NCI-H146 treated with DMSO at 0.1 percent for 48 hours (cell line): ENCODE data around the gene CCNK.

Experiments
- DNase-seq: peaks from one replicate; lab custom pipeline; 2025; ENCODE audit not compliant: unreplicated experiment; lab: John Stamatoyannopoulos, UW

CCNK gene

DNA sequence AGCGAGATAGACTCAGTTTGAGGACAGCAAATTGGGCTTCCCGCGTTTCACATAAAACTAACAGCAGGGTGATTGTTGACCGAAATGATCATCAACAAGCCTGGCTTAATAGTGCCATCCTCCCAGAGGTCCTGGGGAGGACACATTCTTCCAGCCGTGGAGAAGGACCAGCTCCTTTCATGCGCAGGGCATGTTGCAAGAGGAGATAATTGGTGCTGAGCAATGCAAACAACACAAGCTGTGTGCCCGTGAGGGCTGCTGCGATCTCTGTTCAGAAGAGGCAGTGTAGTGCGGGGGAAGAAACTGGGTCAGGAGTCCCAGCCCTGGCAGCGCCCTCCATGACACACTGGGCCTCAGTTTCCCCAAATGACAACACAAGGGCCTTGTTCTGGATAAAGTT lies 68.5 kb downstream of the CCNK start:
- DNase-seq = peak; percentile 49

- DNase-seq = no peak
Measured at GRCh38 chr14:99550387-99550992, 69.3 kb downstream of the CCNK start.

DNA sequence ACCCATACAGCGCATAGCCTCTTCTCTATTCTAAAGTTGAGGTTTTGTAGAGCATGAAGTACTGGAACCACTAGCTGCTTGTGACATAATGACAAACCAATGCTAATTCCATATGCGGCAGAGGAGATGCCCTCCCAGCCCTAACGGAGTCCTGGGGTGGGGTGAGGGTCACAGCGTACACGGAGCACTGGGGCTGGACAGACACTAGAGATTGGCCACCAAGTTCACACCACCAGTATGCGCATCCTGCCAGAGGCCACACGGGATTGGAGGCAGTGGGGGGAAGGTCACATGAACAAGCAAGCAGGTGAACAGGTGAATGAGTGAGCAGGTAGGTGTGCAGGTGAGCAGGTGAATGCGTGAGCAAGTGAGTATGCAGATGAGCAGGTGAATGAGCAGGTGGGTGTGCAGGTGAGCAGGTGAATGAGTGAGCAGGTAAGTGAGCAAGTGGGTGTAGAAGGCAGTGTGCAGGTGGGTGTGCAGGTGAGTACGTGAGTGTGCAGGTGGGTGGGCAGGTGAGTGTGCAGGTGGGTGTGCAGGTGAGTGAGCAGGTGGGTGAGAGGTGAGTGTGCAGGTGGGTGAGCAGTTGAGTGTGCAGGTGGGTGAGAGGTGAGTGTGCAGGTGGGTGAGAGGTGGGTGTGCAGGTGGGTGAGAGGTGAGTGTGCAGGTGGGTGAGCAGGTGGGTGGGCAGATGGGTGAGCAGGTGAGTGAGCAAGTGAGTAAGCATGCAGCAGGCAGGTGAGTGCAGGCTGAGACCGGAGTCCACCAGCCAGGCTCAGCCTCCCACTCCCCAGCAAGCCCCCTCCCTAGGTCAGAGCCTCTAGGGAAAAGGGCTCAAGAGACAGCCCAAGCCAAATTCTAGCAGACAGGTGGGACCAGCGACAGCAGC lies 70.1 kb downstream of the CCNK start:
- no peak for DNase-seq

- DNase-seq = no peak
Measured at GRCh38 chr14:99552021-99552553, 70.9 kb downstream of the CCNK start.

DNA sequence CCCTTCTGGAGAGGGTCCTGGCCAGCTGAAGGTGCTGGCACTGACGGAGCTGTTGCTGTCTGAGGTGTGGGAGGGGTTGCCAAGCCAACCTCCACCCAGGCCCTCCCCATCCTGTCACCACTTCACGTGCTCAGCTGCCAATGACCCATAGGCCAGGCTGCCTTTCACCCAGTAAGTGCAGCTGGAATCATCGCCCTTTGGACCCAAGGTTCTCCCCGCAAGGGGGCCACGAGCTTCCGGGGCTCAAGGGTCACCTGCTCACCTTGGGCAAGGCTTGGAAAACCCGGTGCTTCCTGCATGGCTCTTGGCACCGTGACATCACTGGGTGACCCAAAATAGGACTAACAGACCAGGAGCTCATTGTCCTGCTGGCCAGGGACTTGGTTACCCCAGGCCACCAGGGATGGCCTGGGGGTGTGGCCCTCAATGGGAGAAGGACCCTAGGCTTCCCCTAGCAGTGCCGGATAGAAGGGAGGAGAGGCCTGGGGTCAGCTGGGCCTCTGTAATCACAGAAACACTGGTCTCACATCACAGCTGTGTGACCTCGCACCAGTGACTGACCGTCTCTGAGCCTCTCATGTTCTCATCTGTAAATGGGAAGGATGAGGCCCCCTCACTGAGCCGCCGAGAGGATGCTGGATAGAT lies 71.5 kb downstream of the CCNK start:
- no peak for DNase-seq

DNA sequence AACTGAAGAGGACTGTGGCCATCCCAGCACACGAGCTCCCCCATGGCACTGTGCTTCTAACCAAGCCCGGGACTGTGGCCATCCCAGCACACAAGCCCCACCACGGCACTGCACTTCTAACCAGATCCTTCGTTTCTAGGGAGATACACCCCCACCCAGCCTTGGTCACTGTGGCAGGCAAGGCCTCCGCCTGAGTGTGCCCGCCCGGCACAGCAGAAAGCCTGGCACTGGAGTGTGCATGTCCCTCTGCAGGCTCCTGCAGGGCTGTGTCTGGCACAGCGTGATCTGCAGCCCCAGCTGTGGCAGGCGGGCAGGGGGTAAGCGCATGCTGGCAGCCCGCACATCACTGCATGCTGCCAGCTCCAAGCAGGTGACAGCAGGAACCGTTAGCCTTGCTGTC lies 73.0 kb downstream of the CCNK start:
- no peak for DNase-seq

- no peak for DNase-seq
Measured at GRCh38 chr14:99554757-99555531, 73.7 kb downstream of the CCNK start.

GRCh38 chr14:99556134-99556791 lies 75.1 kb downstream of the CCNK start:
- no peak for DNase-seq

DNA sequence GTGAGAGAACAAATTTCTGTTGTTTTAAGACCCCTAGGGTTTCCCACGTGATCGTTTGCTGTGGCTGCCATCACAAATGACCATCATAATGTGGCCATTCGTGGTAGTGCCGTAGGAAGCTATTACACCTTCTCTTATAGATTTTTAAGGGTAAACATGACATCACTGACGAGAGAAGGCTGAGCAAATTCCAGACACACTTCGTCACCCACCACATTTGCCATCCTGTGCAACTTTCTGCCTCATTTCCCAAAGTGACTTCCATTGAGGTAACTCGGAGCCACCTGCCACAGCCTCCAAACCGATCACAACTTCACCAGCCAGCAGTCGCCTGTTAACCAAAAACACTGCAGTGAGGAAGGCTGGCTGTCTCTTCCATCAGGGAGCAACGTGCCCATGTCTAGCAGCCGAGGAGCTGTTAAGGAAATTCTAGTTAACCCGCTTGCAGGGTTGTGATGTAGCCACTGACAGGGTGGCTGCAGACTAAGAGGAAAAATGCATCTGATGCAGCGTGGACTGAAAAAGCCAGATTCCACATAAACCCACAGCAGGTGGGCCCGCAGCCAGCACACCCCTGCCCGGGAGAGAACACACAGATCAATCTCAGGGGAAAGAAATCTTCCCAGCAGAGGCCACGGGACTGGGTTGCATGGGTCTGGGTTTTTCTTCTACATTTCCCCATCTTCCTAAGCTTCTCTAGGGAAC lies 78.2 kb downstream of the CCNK start:
- DNase-seq = no peak

DNA sequence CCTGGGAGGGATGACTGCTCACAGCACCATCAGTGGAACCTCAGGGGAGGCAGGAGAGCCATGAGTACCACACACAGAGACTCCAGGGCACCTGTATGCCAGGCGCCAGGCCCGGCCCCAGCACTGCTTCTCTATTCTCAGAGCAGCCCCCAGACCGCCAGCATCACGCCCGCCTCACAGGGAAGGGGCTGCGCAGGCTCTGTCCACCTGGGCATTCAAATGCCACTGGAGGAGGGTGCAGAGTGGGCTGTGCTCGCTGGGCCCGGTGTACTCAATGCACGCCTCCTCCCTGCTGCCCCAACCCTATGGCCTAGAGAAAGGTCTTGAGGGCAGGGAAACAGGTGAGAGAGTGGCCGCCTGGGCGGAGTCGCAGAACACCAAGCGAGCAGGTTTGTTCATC lies 79.2 kb downstream of the CCNK start:
- DNase-seq = no peak

- no peak for DNase-seq
Measured at GRCh38 chr14:99560922-99561683, 79.9 kb downstream of the CCNK start.

GRCh38 chr14:99561864-99562263 lies 80.7 kb downstream of the CCNK start:
- DNase-seq = no peak
